GDM1 (cell line): ENCODE measurements around the gene GBF1.

ENCODE experiments used
- DNase-seq: peaks from one replicate; lab custom pipeline; 2025; lab: John Stamatoyannopoulos, UW

Gene GBF1

DNA sequence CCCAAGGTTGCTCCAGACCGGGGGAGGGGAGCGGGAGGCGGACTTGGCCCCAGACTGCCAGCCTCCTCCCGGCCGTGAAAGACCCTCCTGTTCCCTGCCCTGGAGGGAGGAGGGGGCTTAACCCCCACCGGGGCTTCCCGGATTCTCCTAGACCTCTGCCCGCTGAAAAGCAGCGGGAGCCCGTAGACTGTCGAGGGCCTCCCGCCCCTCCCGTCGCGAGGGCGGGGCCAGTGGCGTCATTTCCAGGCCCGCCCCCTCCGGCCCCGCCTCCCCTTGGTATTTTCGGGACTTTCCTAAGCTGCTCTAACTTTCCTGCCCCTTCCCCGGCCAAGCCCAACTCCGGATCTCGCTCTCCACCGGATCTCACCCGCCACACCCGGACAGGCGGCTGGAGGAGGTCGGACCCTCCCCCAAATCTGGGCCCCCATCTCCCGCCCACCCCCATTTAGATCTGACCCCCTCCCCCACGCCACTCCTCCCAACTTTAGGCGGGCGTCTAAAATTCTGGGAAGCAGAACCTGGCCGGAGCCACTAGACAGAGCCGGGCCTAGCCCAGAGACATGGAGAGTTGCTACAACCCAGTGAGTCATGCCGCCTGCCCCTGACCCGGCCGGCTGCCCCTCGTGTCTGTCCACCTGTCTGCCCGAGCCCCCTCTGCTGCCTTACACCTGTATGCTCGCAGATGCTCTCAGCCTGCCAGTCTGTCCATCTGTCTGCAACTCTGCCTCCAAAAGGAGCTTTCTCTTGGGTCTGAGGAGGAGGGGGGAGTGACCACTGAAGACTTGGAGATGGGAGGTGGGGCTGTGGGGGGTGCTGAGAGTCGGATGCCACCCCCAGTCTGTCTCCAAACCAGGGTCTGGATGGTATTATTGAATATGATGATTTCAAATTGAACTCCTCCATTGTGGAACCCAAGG, 150.3 kb downstream of the GBF1 start, which contains the start of gene NFKB2:
Gene NFKB2, plus strand, starts transcription at position 306 of the 917 bp plus-strand sequence. Its CDS starts 255 bp downstream, at position 561.
- DNase-seq: peak; percentile 65

DNA sequence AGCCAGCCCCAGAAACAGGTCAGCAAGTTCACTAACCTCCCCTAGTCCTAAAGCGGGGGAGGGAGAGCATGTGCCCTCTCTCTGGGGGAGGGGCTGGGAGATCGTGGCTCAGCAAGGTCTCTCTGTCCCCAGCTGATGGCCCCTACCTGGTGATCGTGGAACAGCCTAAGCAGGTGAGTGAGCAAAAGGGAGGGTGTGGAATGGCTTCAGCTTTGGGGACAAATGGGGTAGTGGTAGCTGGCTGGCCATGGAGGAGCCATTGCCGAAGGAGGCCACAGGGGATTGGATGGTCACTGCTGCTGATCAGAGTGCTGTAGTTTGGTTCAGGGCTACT, 151.0 kb downstream of the GBF1 start:
- DNase-seq: no peak

DNA sequence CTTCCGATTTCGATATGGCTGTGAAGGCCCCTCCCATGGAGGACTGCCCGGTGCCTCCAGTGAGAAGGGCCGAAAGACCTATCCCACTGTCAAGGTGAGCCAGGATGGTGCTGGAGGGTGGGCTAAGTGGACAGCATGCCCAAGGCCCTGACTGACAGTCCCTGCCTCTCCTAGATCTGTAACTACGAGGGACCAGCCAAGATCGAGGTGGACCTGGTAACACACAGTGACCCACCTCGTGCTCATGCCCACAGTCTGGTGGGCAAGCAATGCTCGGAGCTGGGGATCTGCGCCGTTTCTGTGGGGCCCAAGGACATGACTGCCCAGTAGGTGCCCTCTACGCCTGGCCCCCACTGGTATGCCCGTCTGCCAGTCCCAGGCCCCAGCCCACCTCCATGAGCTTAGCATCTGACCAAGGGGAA, 151.4 kb downstream of the GBF1 start:
- no peak for DNase-seq

DNA sequence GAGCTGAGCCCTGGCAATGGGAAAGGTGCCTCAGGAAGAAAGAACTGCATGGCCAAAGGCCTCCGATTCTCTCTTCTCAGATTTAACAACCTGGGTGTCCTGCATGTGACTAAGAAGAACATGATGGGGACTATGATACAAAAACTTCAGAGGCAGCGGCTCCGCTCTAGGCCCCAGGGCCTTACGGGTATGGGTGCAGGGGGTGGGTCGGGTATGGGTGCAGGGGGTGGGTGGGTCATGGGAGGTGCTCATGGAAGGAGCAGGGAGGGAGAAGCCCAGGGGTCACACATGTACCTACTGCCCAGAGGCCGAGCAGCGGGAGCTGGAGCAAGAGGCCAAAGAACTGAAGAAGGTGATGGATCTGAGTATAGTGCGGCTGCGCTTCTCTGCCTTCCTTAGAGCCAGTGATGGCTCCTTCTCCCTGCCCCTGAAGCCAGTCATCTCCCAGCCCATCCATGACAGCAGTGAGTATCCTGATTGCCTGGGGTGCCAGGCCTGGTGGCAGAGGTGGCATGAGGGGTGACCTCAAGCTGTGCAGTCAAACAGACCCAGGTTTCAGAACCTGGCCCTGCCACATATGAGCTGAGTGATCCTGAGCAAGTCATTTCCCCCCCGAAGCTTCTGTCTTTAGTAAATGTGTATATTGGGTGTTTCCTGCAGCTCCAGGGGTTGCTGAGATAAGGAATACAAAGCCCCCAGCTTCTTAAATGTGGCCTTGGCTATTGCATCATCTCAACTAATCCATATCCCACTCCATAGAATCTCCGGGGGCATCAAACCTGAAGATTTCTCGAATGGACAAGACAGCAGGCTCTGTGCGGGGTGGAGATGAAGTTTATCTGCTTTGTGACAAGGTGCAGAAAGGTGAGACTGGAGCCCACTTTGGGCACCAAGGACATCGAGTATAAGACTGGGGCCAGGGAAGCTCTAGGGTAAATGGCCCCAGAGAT, 152.2 kb downstream of the GBF1 start:
- DNase-seq: no peak

DNA sequence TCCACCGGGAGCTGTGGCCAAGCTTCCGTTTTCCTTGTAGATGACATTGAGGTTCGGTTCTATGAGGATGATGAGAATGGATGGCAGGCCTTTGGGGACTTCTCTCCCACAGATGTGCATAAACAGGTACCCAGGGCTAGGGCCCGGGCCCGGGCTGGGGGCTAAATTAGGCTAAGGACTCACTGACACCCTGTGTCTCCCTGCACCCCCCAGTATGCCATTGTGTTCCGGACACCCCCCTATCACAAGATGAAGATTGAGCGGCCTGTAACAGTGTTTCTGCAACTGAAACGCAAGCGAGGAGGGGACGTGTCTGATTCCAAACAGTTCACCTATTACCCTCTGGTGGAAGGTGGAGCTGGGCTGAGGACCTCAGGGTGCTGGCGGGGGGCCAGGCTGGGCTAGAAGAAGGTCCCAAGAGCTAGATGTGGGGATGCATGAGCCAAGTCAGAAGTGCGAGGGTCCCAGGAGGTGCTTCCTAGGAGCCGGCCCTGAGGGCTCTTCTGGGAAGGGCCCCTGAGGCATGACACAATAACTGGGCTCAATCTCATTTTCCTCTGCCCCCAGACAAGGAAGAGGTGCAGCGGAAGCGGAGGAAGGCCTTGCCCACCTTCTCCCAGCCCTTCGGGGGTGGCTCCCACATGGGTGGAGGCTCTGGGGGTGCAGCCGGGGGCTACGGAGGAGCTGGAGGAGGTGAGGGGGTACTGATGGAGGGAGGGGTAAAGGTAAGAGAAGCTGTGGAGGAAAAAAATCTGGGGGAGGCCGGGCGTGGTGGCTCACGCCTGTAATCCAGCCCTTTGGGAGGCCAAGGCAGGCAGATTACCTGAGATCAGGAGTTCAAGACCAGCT, 153.1 kb downstream of the GBF1 start:
- no peak for DNase-seq

DNA sequence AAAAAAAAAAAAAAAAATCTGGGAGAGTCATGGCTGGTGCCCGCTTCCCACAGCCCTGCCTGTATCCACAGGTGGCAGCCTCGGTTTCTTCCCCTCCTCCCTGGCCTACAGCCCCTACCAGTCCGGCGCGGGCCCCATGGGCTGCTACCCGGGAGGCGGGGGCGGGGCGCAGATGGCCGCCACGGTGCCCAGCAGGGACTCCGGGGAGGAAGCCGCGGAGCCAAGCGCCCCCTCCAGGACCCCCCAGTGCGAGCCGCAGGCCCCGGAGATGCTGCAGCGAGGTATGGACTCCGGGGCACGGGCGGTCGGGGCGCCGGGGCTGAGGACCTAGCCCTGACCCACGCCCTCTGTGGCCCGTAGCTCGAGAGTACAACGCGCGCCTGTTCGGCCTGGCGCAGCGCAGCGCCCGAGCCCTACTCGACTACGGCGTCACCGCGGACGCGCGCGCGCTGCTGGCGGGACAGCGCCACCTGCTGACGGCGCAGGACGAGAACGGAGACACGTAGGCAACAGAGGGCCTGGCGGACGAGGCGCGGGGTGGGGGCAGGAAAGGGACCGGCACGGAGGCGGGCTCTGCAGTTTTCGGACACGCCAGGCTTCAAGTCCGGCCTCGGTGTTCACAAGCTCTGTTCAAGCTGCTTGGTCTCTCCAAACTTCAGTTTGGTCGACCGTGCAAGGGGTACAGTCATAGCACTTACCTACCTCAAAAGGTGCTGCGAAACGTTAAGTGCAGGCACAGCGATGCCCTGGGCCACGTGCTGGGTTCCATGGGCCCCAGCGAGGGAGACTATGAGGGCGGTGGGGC, 154.1 kb downstream of the GBF1 start:
- peak; percentile 87 for DNase-seq

DNA sequence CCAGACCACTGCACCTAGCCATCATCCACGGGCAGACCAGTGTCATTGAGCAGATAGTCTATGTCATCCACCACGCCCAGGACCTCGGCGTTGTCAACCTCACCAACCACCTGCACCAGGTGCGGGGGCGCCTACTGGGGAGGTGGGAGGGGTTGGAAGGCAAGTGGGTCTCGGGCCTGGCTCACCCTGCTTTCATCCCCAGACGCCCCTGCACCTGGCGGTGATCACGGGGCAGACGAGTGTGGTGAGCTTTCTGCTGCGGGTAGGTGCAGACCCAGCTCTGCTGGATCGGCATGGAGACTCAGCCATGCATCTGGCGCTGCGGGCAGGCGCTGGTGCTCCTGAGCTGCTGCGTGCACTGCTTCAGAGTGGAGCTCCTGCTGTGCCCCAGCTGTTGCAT, 154.7 kb downstream of the GBF1 start:
- DNase-seq: no peak

DNA sequence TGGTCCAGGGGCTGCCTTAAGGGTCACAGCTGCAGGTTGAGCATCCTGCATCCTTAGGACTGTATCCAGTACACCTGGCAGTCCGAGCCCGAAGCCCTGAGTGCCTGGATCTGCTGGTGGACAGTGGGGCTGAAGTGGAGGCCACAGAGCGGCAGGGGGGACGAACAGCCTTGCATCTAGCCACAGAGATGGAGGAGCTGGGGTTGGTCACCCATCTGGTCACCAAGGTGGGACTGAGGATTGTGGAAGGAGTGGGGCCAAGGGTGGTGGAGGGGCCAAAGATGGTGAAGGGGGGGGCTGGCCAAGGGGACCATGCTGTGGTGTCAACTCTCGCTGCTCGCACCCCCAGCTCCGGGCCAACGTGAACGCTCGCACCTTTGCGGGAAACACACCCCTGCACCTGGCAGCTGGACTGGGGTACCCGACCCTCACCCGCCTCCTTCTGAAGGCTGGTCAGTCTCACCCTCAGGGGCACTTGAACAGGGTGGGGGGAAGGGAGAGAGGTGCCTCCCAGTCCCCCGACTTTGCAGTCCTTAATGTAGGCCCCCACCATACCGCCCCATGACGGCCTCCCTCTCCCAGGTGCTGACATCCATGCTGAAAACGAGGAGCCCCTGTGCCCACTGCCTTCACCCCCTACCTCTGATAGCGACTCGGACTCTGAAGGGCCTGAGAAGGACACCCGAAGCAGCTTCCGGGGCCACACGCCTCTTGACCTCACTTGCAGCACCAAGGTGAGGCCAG, 155.4 kb downstream of the GBF1 start:
- no peak for DNase-seq

DNA sequence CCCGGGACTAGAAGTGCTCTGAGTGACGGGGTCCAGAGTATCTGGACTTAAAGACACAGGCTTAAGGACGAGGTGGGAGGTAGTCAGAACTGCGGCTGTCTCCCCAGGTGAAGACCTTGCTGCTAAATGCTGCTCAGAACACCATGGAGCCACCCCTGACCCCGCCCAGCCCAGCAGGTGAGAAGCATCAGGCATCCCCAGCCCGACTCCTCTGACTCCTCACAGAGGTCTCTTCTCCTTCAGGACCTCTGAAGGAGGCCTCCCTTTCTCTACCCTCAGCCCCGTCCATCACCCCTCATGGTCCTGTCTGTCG, 156.0 kb downstream of the GBF1 start:
- DNase-seq: no peak

DNA sequence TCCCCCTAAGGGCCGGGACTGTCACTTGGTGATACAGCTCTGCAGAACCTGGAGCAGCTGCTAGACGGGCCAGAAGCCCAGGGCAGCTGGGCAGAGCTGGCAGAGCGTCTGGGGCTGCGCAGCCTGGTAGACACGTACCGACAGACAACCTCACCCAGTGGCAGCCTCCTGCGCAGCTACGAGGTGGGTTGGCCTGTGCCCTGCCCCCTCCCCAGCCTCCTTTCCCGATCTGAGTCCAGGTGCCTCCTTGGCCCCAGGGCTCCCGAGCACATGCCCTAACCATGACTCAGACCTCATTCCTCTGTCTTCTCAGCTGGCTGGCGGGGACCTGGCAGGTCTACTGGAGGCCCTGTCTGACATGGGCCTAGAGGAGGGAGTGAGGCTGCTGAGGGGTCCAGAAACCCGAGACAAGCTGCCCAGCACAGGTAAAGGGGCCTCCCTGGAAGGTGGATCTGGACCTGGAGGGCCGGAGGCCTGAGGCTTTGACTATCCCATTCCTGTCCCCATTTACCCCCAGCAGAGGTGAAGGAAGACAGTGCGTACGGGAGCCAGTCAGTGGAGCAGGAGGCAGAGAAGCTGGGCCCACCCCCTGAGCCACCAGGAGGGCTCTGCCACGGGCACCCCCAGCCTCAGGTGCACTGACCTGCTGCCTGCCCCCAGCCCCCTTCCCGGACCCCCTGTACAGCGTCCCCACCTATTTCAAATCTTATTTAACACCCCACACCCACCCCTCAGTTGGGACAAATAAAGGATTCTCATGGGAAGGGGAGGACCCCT, 156.6 kb downstream of the GBF1 start:
- DNase-seq: no peak

DNA sequence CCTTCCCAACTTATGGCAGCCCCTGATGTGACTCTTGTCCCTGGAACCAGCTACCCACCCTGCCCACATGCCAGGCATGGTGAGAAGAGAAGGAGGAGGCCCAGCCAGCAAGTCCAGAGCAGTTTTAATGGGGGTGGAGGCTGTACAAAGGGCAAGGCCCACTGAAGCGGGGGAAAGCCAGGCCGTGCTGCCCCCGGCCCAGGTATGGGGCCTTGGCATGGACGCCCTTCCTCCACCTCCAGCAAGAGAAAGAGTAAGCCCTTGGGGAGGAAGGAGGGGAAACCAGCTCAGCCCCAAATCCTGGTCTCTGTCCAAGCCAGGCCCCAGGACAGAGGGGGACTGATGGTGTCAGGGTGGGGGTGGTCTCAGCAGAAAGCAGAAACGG, 157.2 kb downstream of the GBF1 start:
- no peak for DNase-seq

DNA sequence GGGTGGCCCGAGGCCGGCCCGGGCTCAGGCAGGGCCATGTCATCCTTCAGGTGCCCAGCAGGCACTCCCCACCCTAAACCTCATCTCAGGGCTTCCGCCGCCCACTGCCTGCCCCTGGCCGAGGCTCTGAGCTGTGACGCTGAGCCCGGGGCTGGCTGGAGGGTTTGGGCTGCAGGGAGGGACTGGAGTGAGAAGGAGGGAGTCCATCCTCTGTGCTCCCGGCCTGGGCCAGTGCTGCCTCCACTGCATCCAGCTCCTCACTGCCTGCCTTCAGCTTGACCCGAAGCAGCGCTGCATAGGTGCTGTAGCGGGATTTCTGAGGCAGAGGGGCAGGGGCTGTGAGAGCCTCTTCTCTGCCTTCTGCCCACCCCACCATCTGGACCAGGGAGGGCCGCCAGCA, 157.8 kb downstream of the GBF1 start:
- DNase-seq: no peak

DNA sequence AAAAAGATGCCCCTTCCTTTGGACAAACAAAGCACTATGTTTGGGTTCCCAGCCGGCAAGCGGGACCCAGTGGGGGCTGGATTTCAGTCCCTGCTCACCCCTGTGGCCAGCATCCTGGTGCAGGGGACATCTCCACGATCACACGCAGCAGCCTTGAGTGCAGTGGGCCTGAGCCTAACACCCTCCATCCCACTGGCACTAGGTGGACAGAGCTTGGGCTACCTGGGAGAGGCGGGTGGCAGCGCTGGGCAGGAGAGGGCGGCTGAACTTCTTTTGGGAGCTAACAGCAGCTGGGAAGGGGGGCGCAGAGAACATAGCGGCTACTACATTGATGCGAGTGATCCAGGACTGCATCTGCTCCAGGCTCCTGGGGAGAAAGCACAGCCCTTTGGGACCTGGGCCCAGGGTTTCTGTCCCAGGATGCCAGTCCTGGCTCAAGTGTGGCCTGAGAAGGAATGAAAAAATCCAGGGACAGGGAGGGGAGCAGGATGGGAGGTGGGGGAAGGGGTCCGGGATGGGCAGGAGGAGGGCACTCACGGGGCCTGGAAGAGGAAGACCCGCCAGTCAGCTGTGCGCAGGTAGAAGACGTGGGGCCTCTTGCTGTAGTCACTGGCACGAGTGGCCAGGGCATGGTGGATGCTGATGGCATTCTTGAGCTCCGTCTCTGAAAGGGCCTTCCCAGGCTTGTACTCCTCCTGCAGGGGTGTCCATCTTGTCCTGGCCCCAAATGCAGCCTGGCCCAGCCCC, 159.2 kb downstream of the GBF1 start:
- no peak for DNase-seq

DNA sequence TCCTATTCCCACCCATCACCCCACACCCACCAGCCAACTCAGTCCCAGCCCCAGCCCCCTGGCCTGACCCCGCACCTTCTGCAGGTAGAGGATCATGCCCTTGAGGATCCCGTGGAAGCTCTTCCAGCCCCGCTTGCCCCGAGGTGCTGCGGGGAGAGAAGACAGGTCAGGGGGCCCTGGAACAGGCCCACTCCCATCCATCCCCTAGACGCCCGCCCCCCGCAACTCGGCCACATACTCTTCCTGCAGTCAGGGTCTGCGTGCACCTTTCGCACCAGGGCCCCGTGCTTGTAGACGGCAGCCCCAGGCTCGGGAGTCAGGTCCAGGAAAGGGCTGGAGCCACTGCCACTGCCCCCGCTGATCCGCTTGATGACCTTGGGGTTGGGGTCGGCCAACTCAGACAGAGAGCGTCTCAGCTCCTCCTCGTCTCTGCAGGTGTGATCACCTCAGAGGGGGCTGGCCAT, 159.8 kb downstream of the GBF1 start:
- DNase-seq: no peak

DNA sequence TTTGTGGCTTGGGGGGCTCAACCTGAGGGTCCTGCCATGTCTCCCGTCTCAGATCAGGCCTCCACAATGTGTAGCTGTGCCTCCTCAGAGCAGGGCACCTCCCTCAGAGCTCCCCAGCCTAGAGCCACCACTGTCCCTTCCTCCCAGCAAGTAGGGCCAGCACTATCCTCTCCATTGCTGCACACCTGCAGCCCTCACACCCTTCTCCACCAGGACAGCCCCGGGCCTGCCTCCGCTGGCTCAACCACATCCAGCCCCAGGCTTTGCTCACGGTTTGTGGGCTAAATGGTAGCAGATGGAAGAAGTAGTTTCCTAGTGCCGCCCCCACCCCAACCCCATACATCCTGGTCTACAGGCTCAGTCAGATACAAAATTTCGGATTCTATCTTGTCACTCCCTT, 160.3 kb downstream of the GBF1 start:
- no peak for DNase-seq

DNA sequence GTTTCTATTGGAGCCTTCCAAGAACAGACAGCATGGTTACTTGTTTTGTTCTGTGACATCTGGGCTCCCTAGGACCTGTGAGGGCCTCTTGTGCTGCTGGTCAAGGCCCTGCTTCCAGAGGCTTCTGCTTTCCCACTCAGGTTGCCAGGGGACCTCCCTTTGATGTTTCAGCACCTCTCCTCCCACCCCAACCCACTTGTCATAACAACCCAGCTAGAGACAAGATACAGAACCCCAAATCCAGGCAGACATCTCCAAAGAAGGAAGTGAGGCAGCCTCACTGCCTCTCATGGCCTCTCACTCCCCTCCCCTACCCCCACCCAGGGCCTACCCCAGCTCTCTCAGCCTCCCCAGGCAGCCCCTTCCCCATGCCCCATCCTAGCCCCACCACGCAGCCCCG, 161.5 kb downstream of the GBF1 start:
- no peak for DNase-seq

DNA sequence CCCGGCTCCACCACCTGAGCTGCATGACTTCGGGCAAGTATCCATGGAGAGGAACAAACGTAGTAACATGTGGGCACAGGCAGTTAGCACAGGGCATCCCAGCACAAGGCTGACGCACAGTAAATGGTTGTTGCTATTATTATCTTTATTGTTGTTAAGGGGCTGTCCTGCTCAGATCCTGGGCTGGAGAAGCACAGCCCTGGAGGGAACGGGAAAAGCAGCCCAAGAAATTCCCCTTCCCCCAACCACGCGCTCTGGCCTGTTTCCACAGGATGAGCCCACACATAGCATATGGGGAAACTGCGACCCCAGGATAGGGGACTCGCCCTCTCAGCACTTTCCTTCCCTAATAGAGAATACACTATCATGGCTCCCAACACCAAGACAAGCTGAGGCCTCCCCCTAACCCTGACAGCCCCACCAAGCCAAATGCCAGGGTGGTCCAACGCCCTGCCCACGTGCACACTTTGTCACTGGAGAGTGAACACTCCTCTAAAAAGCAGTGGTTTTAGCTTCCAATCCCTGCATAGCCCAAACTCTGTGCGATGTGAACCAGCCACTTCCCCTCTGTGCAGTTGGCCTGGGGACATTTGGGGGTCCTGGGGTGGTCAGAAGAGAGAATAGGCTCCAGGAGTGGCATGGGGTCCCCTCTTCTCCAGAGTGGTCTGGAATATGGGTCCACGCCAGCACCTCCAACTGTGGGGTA, 162.2 kb downstream of the GBF1 start:
- DNase-seq: no peak

DNA sequence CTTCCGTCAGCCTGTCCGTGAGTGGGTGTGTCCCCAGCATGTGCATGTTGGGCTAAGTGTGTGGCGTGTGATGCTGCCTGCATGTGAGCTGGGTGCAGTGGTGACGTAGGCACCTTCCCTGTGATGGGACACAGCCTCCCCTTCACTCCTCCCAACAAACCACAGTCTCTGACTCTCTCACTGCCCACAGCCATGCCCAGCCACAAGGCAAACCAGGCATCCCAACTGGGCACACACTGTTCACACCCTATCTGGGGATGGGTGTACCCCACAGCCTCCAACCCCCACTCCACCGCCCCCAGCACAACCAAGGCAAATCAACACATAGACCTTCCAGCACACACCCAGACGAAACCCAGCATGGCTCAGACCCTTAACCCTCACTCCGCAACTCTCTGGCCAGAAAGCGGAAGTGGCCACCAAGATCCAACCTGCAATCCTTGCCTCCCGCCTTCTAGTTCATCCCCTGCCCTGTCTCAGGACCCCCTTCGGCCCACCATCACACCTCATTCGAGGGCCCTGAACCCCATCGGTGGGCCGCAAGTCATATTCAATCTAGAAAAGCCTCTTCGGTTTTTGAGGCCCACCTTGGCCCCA, 162.9 kb downstream of the GBF1 start:
- no peak for DNase-seq
